HCEC 1CT (cell line): Measurements from ENCODE around the gene DERL2.
"Not testable (repeated sequence)": the region's sequence is repeated elsewhere in the genome, so short reads cannot be mapped to it uniquely, and the experiment has no call there.

Source experiments
- DNase-seq: peaks from one replicate; pipeline ENCODE4 v3.0.0-alpha.2; 2017

The DERL2 gene

DNA sequence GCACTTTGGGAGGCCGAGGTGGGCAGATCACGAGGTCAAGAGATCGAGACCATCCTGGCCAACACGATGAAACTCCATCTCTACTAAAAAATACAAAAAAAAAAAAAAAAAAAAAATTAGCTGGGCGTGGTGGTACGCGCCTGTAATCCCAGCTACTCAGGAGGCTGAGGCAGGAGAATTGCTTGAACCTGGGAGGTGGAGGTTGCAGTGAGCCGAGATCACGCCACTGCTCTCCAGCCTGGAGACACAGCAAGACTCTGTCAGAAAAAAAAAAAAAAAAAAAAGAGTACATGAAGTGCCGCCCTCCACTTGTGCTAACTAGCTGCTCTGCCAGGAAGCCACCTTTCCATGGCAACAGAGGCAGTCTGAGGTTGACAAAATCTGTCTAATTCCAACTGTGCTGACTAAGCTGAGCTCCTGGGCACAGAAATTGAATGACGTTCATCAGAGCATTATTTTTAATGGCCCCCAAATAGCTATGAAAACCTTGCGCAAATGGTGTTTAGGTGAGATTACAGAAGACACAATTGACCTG lies 50.1 kb downstream of the DERL2 start:
- DNase-seq: not testable (repeated sequence)

DNA sequence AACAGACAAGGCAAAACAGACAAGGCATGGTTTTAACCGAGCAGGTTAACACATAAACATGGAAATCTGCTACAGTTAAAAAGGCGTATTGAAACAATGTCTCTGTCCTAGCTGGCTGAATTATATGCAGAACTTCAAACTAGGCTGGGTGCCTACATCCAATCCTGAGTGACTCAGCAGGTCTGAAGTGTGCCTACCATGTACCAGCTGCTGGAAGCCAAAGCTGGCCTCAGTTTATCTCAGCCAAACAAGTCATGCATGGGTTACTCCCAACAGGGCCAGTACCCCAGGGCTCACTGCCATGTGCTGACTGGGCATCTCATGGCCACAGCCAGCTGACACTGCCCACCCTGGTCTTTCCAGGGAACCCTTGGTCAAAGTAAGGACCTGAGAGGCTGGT lies 51.0 kb downstream of the DERL2 start:
- DNase-seq: no peak

DNA sequence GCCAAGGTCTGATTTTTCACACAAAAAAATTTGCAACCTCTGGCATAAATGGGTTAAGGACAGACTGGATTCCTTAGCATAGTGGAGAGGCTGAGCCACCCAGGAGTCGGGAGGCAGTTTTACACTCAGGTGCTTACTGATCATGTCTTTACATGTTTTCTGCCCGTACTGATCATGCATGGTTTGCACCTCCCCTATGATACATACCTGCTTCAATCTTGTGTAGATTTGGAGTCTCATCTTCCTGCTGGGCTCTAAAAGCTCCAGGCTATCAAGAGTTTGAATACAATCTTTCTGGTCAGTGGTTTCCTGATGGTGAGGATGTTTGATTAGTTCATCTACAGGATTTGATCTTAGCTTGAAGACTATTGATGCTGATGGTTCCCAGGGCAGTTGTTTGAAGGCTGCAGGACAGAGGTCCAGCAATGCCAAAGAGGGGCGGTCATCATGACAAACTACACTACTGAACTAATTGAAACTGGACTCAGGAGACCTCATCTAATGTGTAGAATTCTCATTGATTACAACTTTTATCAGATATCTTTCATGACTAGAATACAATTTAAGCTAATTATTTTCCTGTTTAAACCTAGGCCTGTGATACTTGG lies 53.9 kb downstream of the DERL2 start:
- no peak for DNase-seq

DNA sequence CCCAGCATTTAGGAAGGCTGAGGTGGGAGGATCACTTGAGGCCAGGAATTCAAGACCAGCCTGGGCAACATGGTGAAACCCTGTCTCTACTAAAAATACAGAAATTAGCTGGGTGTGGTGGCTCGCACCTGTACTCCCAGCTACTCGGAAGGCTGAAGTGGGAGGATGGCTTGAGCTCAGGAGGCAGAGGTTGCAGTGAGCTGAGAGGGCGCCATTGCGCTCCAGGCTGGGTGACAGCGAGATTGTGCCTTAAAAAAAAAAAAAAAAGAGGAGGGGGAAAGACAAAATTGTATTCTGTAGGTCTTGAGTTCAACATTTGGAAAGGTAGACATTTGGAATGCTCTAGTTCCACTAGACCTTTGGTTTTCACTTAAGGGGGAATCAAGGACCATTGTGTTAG lies 54.7 kb downstream of the DERL2 start:
- not testable (repeated sequence) for DNase-seq

DNA sequence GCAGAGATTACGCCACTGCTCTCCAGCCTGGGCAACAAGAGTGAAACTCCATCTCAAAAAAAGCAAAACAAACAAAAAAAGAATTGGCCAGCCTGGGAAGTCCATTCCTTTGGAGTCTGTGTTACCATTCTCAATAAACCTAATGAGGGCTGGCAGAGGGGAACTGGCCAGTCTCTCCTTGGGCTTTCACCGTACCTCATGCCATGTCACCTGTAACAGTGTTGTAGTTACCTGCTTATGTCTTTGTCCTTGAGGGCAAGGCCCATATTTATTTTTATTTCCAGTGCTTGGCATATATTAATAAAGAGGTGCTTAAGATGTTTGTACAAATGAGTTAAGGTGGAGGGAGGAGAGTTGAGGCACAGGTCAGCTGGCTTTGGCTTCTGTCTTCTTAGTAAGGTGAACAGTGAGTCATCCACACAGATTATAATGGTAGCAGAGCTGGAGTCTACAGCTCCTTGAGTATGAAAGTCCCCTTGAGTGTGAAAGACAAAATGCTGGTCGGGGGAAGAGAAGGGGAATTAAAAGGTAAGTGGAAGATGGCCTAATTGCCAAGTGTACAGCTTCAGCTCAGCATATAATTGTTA lies 55.5 kb downstream of the DERL2 start:
- DNase-seq: no peak

DNA sequence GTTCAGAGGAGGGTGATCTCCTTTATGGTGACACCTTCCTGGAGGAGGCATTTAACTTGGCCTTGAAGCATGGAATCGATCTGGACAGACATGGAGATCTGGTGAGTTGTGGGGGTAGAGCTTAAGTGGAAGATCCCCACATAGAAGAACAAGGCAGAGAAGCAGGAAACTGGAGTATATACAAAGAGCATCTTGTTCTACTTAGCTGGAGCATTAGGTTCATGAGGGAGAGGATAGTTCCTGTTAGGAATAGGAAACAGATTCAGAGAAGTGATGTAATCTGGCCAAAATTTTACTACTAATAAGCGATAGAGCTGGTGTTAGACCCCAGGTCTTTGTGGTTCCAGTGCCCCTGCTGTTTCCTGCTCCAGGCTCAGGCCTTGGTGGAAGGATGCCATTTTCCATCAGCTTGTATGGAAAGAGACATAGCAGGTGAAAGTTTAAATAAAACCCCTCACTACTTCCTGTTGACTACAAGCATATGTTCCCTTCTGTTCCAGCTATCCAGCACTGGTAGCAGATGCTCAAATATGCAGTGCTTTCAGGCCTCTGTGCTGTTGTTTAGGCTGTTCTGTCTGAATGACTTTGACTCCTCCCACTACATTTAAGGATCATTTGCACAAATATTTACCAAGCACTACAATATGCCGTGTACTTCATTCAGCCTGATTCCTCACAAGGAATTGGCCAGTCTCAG lies 56.6 kb downstream of the DERL2 start:
- DNase-seq: no peak

DNA sequence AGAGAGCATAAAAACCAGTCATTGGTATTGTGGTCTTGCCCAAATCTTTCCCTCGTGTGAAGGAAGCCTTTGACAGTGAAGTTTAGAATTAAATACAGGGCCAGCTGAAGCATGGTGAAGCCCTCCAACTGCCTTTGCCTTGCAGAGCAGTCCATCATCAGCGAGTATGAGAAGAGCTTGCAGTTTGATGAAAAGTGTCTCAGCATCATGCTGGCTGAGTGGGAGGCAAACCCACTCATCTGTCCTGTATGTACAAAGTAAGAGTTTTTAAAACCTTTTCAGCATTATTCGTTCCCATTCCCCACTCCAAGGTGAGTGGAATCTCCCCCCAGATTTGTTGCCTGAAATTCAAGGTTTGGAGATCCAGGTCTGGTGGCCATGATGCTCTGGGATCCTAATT lies 60.2 kb downstream of the DERL2 start:
- DNase-seq: no peak

DNA sequence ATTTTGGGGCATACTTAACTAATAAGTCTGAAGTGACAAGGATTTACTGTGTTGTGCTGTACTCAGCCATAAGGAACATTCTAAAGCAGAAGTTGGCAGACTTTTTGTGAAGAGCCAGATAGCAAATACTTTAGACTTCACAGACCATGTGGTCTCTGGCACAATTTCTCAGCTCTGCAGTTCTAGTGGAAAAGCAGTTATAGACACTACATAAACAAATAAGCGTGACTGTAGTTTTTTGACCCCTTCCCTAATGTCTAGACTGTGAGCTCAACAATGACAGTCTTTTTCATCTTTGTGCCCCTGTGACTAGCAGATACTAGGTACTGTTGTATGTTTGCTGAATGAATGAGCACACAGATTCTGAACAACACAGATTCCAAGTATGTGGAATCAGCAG lies 61.1 kb downstream of the DERL2 start:
- no peak for DNase-seq

DNA sequence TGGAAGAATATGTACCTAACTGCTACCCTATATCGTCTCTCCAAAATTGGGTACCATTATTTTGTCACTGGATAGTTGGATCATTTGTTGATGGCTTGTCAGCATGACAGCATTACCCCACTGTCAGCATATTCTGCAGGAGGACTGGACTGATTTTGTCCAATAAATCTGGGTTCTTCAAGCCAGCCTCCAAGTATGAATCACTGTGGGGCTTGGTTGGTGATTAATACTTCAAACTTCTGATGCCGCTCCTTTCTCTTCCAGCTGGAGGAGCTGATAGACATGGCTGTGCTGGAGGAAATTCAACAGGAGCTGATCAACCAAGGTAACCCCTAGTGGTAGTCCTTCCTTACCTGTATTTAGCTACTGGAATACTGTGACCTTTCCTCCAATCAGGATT lies 63.5 kb downstream of the DERL2 start:
- peak; percentile 84 for DNase-seq
